ENCODE measurements around the gene COMT.

GRCh38 chr22:19916006-19916405 lies 25.6 kb upstream of the COMT start:
- TF ChIP-seq CTCF (IDR thresholded peaks at IDR 0.05; ENCODE audit: low read depth, low read length, missing input control): no peak
- TF ChIP-seq FOXA1 (IDR thresholded peaks at IDR 0.05): no peak
- peak in 1 of 2 donors; percentile 58 for TF ChIP-seq RXRA (IDR thresholded peaks at IDR 0.05)
- no peak for TF ChIP-seq YY1 (IDR thresholded peaks at IDR 0.05)
- TF ChIP-seq TAF1 (conservative IDR thresholded peaks at IDR 0.05): no peak
- TF ChIP-seq REST (IDR thresholded peaks at IDR 0.05): no peak
- no peak for TF ChIP-seq GABPA (IDR thresholded peaks at IDR 0.05 in 1 of 2, conservative IDR thresholded peaks at IDR 0.05 in 1 of 2)
- TF ChIP-seq MAX (IDR thresholded peaks at IDR 0.05): no peak
- no peak for TF ChIP-seq ATF3 (IDR thresholded peaks at IDR 0.05)

Data from liver (tissue), 3 donors.